HL-60 (cell line): ENCODE results near the gene POP4.

Experiments
- DNase-seq, 2 experiments: peaks; one replicate each; pipeline ENCODE4 v3.0.0-alpha.2; 2010 to 2020; ENCODE audit warnings: low read depth in 1 of 2, low spot score in 1 of 2
- H3K27ac ChIP-seq: fragments of 250-450 bp; sonication (Bioruptor Pico); replicated peaks from 2 replicates; pipeline ENCODE4 v1.5.1; 2020; ENCODE audit warnings: mild to moderate bottlenecking, moderate library complexity
- H3K27me3 ChIP-seq: fragments of 250-450 bp; sonication (Bioruptor Pico); 2 replicates; pipeline ENCODE4 v1.5.1; 2021; ENCODE audit warnings: mild to moderate bottlenecking, moderate library complexity; ENCODE audit not compliant: insufficient read depth, poor library complexity, severe bottlenecking
- H3K4me3 ChIP-seq: replicated peaks from 2 replicates; pipeline ENCODE4 v1.5.1; 2011; ENCODE audit warnings: mild to moderate bottlenecking, control low read depth, low read length; ENCODE audit not compliant: insufficient read depth
- CTCF ChIP-seq: IDR thresholded peaks from one replicate; pipeline ENCODE4 v1.5.1; 2011; ENCODE audit warnings: low read length, control low read depth, inconsistent platforms; ENCODE audit not compliant: insufficient read depth
- GABPA ChIP-seq: IDR thresholded peaks from 2 replicates; pipeline ENCODE4 v1.6.1; 2012; ENCODE audit warnings: low read depth
- POLR2AphosphoS5 ChIP-seq: IDR thresholded peaks from 2 replicates; pipeline ENCODE4 v1.6.1; 2012; ENCODE audit warnings: low read depth
- REST ChIP-seq: IDR thresholded peaks from 2 replicates; pipeline ENCODE4 v1.6.1; 2012; ENCODE audit warnings: low read depth; ENCODE audit not compliant: insufficient replicate concordance
- SPI1 ChIP-seq: IDR thresholded peaks from 2 replicates; pipeline ENCODE4 v1.6.1; 2012; ENCODE audit warnings: low read depth, mild to moderate bottlenecking, borderline replicate concordance

The POP4 gene

GRCh38 chr19:29615891-29616425 lies 9.9 kb downstream of the POP4 start:
- Histone ChIP-seq H3K4me3 (no peak overlapping the region), H3K27ac (no peak overlapping the region), H3K27me3 (peaks cover 3% of the 10 kb centered on the region)
- DNase-seq: no peak
- TF ChIP-seq GABPA (no peak), SPI1 (no peak), CTCF (no peak), POLR2AphosphoS5 (no peak), REST (no peak)

GRCh38 chr19:29616541-29616940 lies 10.5 kb downstream of the POP4 start:
- peaks cover 3% of the 10 kb centered on the region for H3K27me3 ChIP-seq
- H3K4me3 ChIP-seq: no peak overlapping the region
- no peak for DNase-seq
- TF ChIP-seq REST (no peak), GABPA (no peak), POLR2AphosphoS5 (no peak), SPI1 (no peak), CTCF (no peak)
- no peak overlapping the region for H3K27ac ChIP-seq

GRCh38 chr19:29617366-29618266 lies 11.5 kb downstream of the POP4 start:
- no peak for DNase-seq
- Histone ChIP-seq H3K27me3 (peaks cover 3% of the 10 kb centered on the region), H3K4me3 (no peak overlapping the region), H3K27ac (no peak overlapping the region)
- no peak for TF ChIP-seq GABPA
- TF ChIP-seq REST: no peak
- TF ChIP-seq SPI1: no peak
- TF ChIP-seq POLR2AphosphoS5: no peak
- no peak for TF ChIP-seq CTCF
